ENCODE data around the gene PPP4R4.

- TF ChIP-seq, protein P1, sequence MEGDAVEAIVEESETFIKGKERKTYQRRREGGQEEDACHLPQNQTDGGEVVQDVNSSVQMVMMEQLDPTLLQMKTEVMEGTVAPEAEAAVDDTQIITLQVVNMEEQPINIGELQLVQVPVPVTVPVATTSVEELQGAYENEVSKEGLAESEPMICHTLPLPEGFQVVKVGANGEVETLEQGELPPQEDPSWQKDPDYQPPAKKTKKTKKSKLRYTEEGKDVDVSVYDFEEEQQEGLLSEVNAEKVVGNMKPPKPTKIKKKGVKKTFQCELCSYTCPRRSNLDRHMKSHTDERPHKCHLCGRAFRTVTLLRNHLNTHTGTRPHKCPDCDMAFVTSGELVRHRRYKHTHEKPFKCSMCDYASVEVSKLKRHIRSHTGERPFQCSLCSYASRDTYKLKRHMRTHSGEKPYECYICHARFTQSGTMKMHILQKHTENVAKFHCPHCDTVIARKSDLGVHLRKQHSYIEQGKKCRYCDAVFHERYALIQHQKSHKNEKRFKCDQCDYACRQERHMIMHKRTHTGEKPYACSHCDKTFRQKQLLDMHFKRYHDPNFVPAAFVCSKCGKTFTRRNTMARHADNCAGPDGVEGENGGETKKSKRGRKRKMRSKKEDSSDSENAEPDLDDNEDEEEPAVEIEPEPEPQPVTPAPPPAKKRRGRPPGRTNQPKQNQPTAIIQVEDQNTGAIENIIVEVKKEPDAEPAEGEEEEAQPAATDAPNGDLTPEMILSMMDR (IDR thresholded peaks at IDR 0.05), result peak; percentile 34 to 69 (median 54)
- no peak for TF ChIP-seq POLR2A (IDR thresholded peaks at IDR 0.05)
- TF ChIP-seq EP300 (IDR thresholded peaks at IDR 0.05), result no peak
These were observed 6.6 kb downstream of the PPP4R4 start for GRCh38 chr14:94180655-94181271.

Measured in upper lobe of left lung (tissue), 4 donors.